Natural killer cell (primary cell): Measurements from ENCODE around the gene PRSS12. TPM values are rescaled to one million over a fixed set of nuclear protein-coding genes. Genes with fewer than 3 reads are reported as not detected.

Experiments
- ATAC-seq, 3 donors: fragments of 150-1000 bp in 2 of 3; fragments of 200-7000 bp in 1 of 3; cut with Tn5 transposase; 1 replicate in 1 of 3; 2 replicates in 2 of 3; pipeline ENCODE4 v1.10.0; 2021; ENCODE audit warnings: mild to moderate bottlenecking in 2 of 3, moderate library complexity in 2 of 3
- DNase-seq, 2 donors: peaks; one replicate each; pipeline versions ENCODE4 v3.0.0 to v3.0.0-alpha.2; 2013 to 2021; ENCODE audit warnings: mixed read lengths in 1 of 2
- H3K27ac ChIP-seq: one replicate; pipeline ENCODE4 v1.5.1; 2013; ENCODE audit warnings: mild to moderate bottlenecking, low read length
- H3K27me3 ChIP-seq: one replicate; pipeline ENCODE4 v1.6.1; 2013; ENCODE audit warnings: low read length; ENCODE audit not compliant: control insufficient read depth, insufficient read depth
- H3K36me3 ChIP-seq: one replicate; pipeline ENCODE4 v1.6.1; 2013; ENCODE audit warnings: low read length; ENCODE audit not compliant: control insufficient read depth, insufficient read depth
- H3K4me1 ChIP-seq: one replicate; pipeline ENCODE4 v1.6.1; 2013; ENCODE audit warnings: low read length; ENCODE audit not compliant: control insufficient read depth, insufficient read depth
- H3K4me3 ChIP-seq: one replicate; pipeline ENCODE4 v1.5.1; 2013; ENCODE audit warnings: low read length
- H3K9me3 ChIP-seq: one replicate; pipeline ENCODE4 v1.6.1; 2013; ENCODE audit warnings: low read length; ENCODE audit not compliant: control insufficient read depth, insufficient read depth
- H3K27ac Mint-ChIP-seq, 2 donors: one replicate each; pipeline ENCODE4 v1.8.0; 2022; ENCODE audit warnings: mild to moderate bottlenecking in 2 of 2, mixed read lengths in 2 of 2, moderate library complexity in 1 of 2
- H3K27me3 Mint-ChIP-seq, 2 donors: one replicate each; pipeline ENCODE4 v1.8.0; 2022; ENCODE audit warnings: low read depth in 2 of 2, mixed read lengths in 2 of 2
- H3K36me3 Mint-ChIP-seq: one replicate; pipeline ENCODE4 v1.8.0; 2022; ENCODE audit warnings: mixed read lengths
- H3K4me1 Mint-ChIP-seq, 2 donors: one replicate each; pipeline ENCODE4 v1.8.0; 2022; ENCODE audit warnings: mixed read lengths in 2 of 2
- H3K4me3 Mint-ChIP-seq: one replicate; pipeline ENCODE4 v1.8.0; 2022; ENCODE audit warnings: mild to moderate bottlenecking, moderate library complexity, mixed read lengths
- H3K9me3 Mint-ChIP-seq, 2 donors: one replicate each; pipeline ENCODE4 v1.8.0; 2022; ENCODE audit warnings: mixed read lengths in 2 of 2
- WGBS: methylation state at CpG from one replicate; pipeline ENCODE4 v1.1.7; 2013; ENCODE audit warnings: missing lambda C conversion rate; ENCODE audit not compliant: insufficient coverage; 5-methylcytosine and 5-hydroxymethylcytosine counted together
- intact Hi-C: fragments of 100-400 bp; cut with micrococcal nuclease; formaldehyde crosslinking; loops from one replicate; pipeline ENCODE4 v1.14.2; 2022
- total RNA-seq, 4 donors: library from RNA; stranded (reverse); fragments of 120-200 nt in 1 of 4; gene quantifications; one replicate each; pipeline versions ENCODE4 v1.2.3 to v1.2.4, GENCODE V29; 2013 to 2022
- TF ChIP-seq, protein P1 (sequence below): fragments of 200-600 bp; IDR thresholded peaks from one replicate; pipeline ENCODE4 v1.8.0; 2022; ENCODE audit warnings: antibody characterized with exemption

Gene PRSS12
- total RNA-seq, 3 donors from 2014 or later (not counting 1 experiment from before 2014, with no cell fraction given): not detected

DNA sequence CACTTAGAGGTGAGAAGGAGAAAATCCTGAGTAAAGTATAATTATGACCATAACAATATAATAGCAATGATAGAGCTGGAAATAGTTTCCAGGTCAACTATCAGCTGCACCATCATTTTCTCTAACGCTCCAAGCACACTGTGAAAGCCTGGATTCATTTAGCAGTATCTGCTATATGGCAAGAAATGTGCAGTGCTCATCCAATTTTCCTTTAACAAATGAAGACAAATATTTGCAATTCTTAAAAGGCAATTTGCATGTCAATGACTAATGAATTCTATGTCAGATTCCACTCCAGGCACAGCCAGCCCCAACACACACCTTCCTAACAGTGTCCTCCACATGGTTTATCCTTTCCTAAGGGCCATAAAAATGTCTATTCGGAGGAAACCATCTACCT, 12.7 kb downstream of the PRSS12 start:
- no peak overlapping the region for H3K27ac Mint-ChIP-seq
- no peaks in the 10 kb centered on the region for H3K36me3 ChIP-seq
- H3K4me3 Mint-ChIP-seq: no peak overlapping the region
- ATAC-seq (no peak), DNase-seq (no peak)
- peaks cover 0 to 3% of the 10 kb centered on the region in 2 donors for H3K27me3 Mint-ChIP-seq
- no peak overlapping the region for H3K4me3 ChIP-seq
- H3K9me3 Mint-ChIP-seq: no peaks in the 10 kb centered on the region
- H3K27me3 ChIP-seq: peaks cover 2% of the 10 kb centered on the region
- H3K27ac ChIP-seq: no peak overlapping the region
- intact Hi-C loops: no loop called here
- 82% methylated on average over 2 of the region's 2 CpGs for WGBS
- H3K4me1 ChIP-seq: no peaks in the 10 kb centered on the region
- H3K36me3 Mint-ChIP-seq: no peaks in the 10 kb centered on the region
- no peaks in the 10 kb centered on the region for H3K4me1 Mint-ChIP-seq
- TF ChIP-seq, protein P1, sequence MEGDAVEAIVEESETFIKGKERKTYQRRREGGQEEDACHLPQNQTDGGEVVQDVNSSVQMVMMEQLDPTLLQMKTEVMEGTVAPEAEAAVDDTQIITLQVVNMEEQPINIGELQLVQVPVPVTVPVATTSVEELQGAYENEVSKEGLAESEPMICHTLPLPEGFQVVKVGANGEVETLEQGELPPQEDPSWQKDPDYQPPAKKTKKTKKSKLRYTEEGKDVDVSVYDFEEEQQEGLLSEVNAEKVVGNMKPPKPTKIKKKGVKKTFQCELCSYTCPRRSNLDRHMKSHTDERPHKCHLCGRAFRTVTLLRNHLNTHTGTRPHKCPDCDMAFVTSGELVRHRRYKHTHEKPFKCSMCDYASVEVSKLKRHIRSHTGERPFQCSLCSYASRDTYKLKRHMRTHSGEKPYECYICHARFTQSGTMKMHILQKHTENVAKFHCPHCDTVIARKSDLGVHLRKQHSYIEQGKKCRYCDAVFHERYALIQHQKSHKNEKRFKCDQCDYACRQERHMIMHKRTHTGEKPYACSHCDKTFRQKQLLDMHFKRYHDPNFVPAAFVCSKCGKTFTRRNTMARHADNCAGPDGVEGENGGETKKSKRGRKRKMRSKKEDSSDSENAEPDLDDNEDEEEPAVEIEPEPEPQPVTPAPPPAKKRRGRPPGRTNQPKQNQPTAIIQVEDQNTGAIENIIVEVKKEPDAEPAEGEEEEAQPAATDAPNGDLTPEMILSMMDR: no peak
- no peaks in the 10 kb centered on the region for H3K9me3 ChIP-seq

- no peaks in the 10 kb centered on the region for H3K4me1 ChIP-seq
- WGBS: 100% methylated on average over 1 of the region's 1 CpG
- Mint-ChIP-seq H3K4me1 (no peaks in the 10 kb centered on the region), H3K4me3 (no peak overlapping the region), H3K27ac (no peak overlapping the region), H3K9me3 (no peaks in the 10 kb centered on the region), H3K36me3 (no peaks in the 10 kb centered on the region), H3K27me3 (peaks cover 0 to 3% of the 10 kb centered on the region in 2 donors)
- no peak overlapping the region for H3K27ac ChIP-seq
- intact Hi-C loops: no loop called here
- H3K27me3 ChIP-seq: no peaks in the 10 kb centered on the region
- no peaks in the 10 kb centered on the region for H3K36me3 ChIP-seq
- TF ChIP-seq, protein P1: no peak
- DNase-seq: no peak
- no peak overlapping the region for H3K4me3 ChIP-seq
- no peaks in the 10 kb centered on the region for H3K9me3 ChIP-seq
- ATAC-seq: no peak
These were observed 13.6 kb downstream of the PRSS12 start for GRCh38 chr4:118338981-118339765.

- Histone ChIP-seq H3K27me3 (no peaks in the 10 kb centered on the region), H3K4me1 (no peaks in the 10 kb centered on the region), H3K27ac (no peak overlapping the region), H3K36me3 (no peaks in the 10 kb centered on the region), H3K9me3 (no peaks in the 10 kb centered on the region), H3K4me3 (no peak overlapping the region)
- no CpG with 5 or more reads among the region's 1 CpG for WGBS
- ATAC-seq (no peak), DNase-seq (no peak)
- no peaks in the 10 kb centered on the region for H3K36me3 Mint-ChIP-seq
- TF ChIP-seq, protein P1: no peak
- no peak overlapping the region for H3K4me3 Mint-ChIP-seq
- peaks cover 0 to 3% of the 10 kb centered on the region in 2 donors for H3K27me3 Mint-ChIP-seq
- H3K9me3 Mint-ChIP-seq: no peaks in the 10 kb centered on the region
- no peak overlapping the region for H3K27ac Mint-ChIP-seq
- intact Hi-C loops: no loop called here
- H3K4me1 Mint-ChIP-seq: no peaks in the 10 kb centered on the region
These were observed 14.3 kb downstream of the PRSS12 start for GRCh38 chr4:118338518-118338917.

- TF ChIP-seq, protein P1: no peak
- no peak overlapping the region for H3K4me3 Mint-ChIP-seq
- 84% methylated on average over 3 of the region's 4 CpGs for WGBS
- ATAC-seq: no peak
- no peaks in the 10 kb centered on the region for H3K36me3 Mint-ChIP-seq
- H3K4me1 Mint-ChIP-seq: no peaks in the 10 kb centered on the region
- Histone ChIP-seq H3K9me3 (no peaks in the 10 kb centered on the region), H3K27ac (no peak overlapping the region), H3K36me3 (no peaks in the 10 kb centered on the region), H3K27me3 (no peaks in the 10 kb centered on the region), H3K4me1 (no peaks in the 10 kb centered on the region), H3K4me3 (no peak overlapping the region)
- no peaks in the 10 kb centered on the region for H3K9me3 Mint-ChIP-seq
- no peak overlapping the region for H3K27ac Mint-ChIP-seq
- intact Hi-C loops: no loop called here
- peaks cover 0 to 3% of the 10 kb centered on the region in 2 donors for H3K27me3 Mint-ChIP-seq
- DNase-seq: no peak
These were observed 14.8 kb downstream of the PRSS12 start for GRCh38 chr4:118337954-118338353.
